Measurements from ENCODE around the gene METTL25. TPM values are rescaled to one million over a fixed set of nuclear protein-coding genes. Genes with fewer than 3 reads are reported as not detected.
A peak's percentile ranks its signal among the peaks of the same experiment; 100 is the strongest.
"Not testable (repeated sequence)": the region's sequence is repeated elsewhere in the genome, so short reads cannot be mapped to it uniquely, and the experiment has no call there.

METTL25 gene
- total and polyA plus RNA-seq, 2 experiments from 2014 or later: 9.1 to 14.5 TPM

DNA sequence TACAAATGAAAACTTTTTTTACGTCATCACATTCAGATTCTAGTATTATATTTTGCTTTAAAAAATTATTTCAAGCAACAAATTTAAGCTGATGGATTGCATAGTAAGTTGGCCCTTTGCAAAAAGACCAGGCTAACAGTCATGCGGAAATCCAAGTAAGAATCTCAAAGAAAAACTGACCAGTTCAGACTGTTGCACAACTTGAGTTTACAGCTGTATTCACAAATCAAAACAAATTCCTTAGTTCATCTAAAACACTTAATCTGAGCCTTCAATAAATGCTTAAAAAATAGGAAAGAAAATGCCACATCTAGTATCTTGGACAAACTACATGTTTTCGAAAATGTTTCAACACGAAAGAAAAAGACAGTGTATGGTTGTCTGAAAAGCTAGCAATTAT lies 989 bp upstream of the METTL25 start:
- H3K27me3 ChIP-seq: no peaks in the 10 kb centered on the region
- peaks cover 14% of the 10 kb centered on the region for H3K4me1 ChIP-seq (ENCODE audit: low read depth)
- peak overlapping the region; percentile 92 for H3K4me3 ChIP-seq
- TF ChIP-seq, protein P1, sequence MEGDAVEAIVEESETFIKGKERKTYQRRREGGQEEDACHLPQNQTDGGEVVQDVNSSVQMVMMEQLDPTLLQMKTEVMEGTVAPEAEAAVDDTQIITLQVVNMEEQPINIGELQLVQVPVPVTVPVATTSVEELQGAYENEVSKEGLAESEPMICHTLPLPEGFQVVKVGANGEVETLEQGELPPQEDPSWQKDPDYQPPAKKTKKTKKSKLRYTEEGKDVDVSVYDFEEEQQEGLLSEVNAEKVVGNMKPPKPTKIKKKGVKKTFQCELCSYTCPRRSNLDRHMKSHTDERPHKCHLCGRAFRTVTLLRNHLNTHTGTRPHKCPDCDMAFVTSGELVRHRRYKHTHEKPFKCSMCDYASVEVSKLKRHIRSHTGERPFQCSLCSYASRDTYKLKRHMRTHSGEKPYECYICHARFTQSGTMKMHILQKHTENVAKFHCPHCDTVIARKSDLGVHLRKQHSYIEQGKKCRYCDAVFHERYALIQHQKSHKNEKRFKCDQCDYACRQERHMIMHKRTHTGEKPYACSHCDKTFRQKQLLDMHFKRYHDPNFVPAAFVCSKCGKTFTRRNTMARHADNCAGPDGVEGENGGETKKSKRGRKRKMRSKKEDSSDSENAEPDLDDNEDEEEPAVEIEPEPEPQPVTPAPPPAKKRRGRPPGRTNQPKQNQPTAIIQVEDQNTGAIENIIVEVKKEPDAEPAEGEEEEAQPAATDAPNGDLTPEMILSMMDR (IDR thresholded peaks at IDR 0.05; ENCODE audit: low read depth, low read length): no peak
- DNase-seq (ENCODE audit: low read depth in 1 of 2, low spot score in 1 of 2): no peak
- peak overlapping the region; percentile 98 for H3K27ac ChIP-seq
- H3K36me3 ChIP-seq: peaks cover 41% of the 10 kb centered on the region
- H3K9me3 ChIP-seq (ENCODE audit: low read depth): no peaks in the 10 kb centered on the region

DNA sequence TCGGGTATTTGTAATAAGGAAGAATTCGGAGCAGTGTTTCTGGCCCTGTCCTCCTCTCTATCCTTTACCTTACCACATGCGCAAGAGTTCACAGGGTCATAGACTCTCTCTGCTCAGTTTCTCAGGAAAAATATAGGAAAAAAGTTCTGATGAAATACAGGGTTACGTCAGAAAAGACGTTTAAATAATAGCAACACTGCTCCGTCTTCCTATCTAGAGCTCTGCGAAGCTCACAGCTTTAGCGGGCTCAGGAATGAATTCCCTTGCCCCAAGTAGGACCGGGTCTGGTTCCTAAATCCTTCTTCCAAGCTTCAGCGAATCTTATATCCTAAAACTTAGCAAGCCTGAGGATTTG lies 507 bp upstream of the METTL25 start:
- H3K27ac ChIP-seq: peak overlapping the region; percentile 98
- peaks cover 36% of the 10 kb centered on the region for H3K36me3 ChIP-seq
- H3K9me3 ChIP-seq (ENCODE audit: low read depth): no peaks in the 10 kb centered on the region
- H3K4me3 ChIP-seq: peak overlapping the region; percentile 92
- peaks cover 14% of the 10 kb centered on the region for H3K4me1 ChIP-seq (ENCODE audit: low read depth)
- no peaks in the 10 kb centered on the region for H3K27me3 ChIP-seq
- no peak for DNase-seq (ENCODE audit: low read depth in 1 of 2, low spot score in 1 of 2)
- TF ChIP-seq, protein P1 (IDR thresholded peaks at IDR 0.05; ENCODE audit: low read depth, low read length): no peak

- Histone ChIP-seq H3K27me3 (no peaks in the 10 kb centered on the region), H3K9me3 (ENCODE audit: low read depth) (no peaks in the 10 kb centered on the region), H3K4me1 (ENCODE audit: low read depth) (peaks cover 20% of the 10 kb centered on the region), H3K27ac (peak overlapping the region; percentile 98), H3K4me3 (peak overlapping the region; percentile 92), H3K36me3 (peaks cover 25% of the 10 kb centered on the region)
- TF ChIP-seq, protein P1 (IDR thresholded peaks at IDR 0.05; ENCODE audit: low read depth, low read length): no peak
- DNase-seq (ENCODE audit: low read depth in 1 of 2, low spot score in 1 of 2): peak; percentile 12 to 30
Observed at GRCh38 chr12:82359115-82359478, 768 bp downstream of the METTL25 start.

DNA sequence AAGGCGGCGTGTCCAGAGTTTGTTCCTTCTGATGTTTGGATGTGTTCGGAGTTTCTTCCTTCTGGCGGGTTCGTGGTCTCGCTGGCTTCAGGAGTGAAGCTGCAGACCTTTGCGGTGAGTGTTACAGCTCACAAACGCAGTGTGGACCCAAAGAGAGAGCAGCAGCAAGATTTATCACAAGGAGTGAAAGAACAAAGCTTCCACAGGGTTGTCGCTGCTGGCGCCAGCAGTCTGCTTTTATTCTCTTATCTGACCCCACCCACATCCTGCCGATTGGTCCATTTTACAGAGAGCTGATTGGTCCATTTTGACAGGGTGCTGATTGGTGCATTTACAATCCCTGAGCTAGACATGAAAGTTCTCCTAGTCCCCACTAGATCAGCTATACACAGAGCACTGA lies 2.5 kb downstream of the METTL25 start:
- Histone ChIP-seq H3K4me1 (ENCODE audit: low read depth) (peaks cover 20% of the 10 kb centered on the region), H3K36me3 (peaks cover 10% of the 10 kb centered on the region)
- not testable (repeated sequence) for H3K27ac ChIP-seq; H3K4me3 ChIP-seq; H3K9me3 ChIP-seq (ENCODE audit: low read depth); H3K27me3 ChIP-seq; DNase-seq (ENCODE audit: low read depth in 1 of 2, low spot score in 1 of 2)

DNA sequence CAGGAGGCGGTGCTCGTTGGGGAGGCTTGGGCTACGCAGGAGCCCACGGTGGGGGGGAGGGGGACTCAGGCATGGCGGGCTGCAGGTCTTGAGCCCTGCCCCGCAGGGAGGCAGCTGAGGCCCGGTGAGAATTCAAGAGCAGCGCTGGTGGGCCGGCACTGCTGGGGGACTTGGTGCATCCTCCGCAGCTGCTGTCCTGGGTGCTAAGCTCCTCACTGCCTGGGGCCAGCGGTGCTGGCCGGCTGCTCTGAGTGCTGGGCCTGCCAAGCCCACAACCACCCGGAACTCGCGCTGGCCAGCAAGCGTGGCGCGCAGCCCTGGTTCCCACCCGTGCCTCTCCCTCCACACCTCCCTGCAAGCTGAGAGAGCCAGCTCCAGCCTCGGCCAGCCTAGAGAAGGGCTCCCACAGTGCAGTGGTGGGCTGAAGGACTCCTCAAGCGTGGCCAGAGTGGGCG lies 3.2 kb downstream of the METTL25 start:
- Histone ChIP-seq H3K4me1 (ENCODE audit: low read depth) (peaks cover 20% of the 10 kb centered on the region), H3K9me3 (ENCODE audit: low read depth) (no peaks in the 10 kb centered on the region), H3K4me3 (no peak overlapping the region), H3K27me3 (no peaks in the 10 kb centered on the region), H3K36me3 (peaks cover 4% of the 10 kb centered on the region), H3K27ac (no peak overlapping the region)
- TF ChIP-seq, protein P1 (IDR thresholded peaks at IDR 0.05; ENCODE audit: low read depth, low read length): no peak
- DNase-seq (ENCODE audit: low read depth in 1 of 2, low spot score in 1 of 2): no peak

- peaks cover 11% of the 10 kb centered on the region for H3K4me1 ChIP-seq (ENCODE audit: low read depth)
- H3K27me3 ChIP-seq: no peaks in the 10 kb centered on the region
- TF ChIP-seq, protein P1 (IDR thresholded peaks at IDR 0.05; ENCODE audit: low read depth, low read length): no peak
- no peaks in the 10 kb centered on the region for H3K36me3 ChIP-seq
- no peak overlapping the region for H3K27ac ChIP-seq
- H3K9me3 ChIP-seq (ENCODE audit: low read depth): no peaks in the 10 kb centered on the region
- DNase-seq (ENCODE audit: low read depth in 1 of 2, low spot score in 1 of 2): no peak
- no peak overlapping the region for H3K4me3 ChIP-seq
Observed at GRCh38 chr12:82363990-82364389, 5.7 kb downstream of the METTL25 start.

Data from cardiac muscle cell (in vitro differentiated cells and primary cell).